Activated CD4-positive, alpha-beta memory T cell treated with anti-CD3 and anti-CD28 coated beads for 36 hours (primary cell): ENCODE results near the gene PCA3. TPM values are rescaled to one million over a fixed set of nuclear protein-coding genes. Genes with fewer than 3 reads are reported as not detected.

Experiments used
- CTCF ChIA-PET: fragments of 350-600 bp; sonication (Branson Sonifier 250); formaldehyde crosslinking; loops from one replicate; lab custom pipeline; 2021; ENCODE audit warnings: antibody characterized with exemption, inconsistent platforms; lab: Charles Lee
- POLR2A ChIA-PET: fragments of 350-600 bp; sonication (Branson Sonifier 250); formaldehyde crosslinking; loops from one replicate; lab custom pipeline; 2021; ENCODE audit warnings: antibody characterized with exemption; lab: Charles Lee
- DNase-seq: peaks from one replicate; pipeline ENCODE4 v3.0.0-alpha.2; 2020
- H3K27ac Mint-ChIP-seq: one replicate; pipeline ENCODE4 v1.8.0; 2021; ENCODE audit warnings: mixed read lengths
- H3K27me3 Mint-ChIP-seq: one replicate; pipeline ENCODE4 v1.8.0; 2021; ENCODE audit warnings: mixed read lengths
- H3K36me3 Mint-ChIP-seq: one replicate; pipeline ENCODE4 v1.8.0; 2021; ENCODE audit warnings: mixed read lengths
- H3K4me1 Mint-ChIP-seq: one replicate; pipeline ENCODE4 v1.8.0; 2021; ENCODE audit warnings: low read depth, mixed read lengths
- H3K4me3 Mint-ChIP-seq: one replicate; pipeline ENCODE4 v1.8.0; 2021; ENCODE audit warnings: mild to moderate bottlenecking, mixed read lengths
- H3K9me3 Mint-ChIP-seq: one replicate; pipeline ENCODE4 v1.8.0; 2021; ENCODE audit warnings: mixed read lengths
- intact Hi-C: fragments of 100-400 bp; cut with micrococcal nuclease; formaldehyde crosslinking; loops from one replicate; pipeline ENCODE4 v1.15.1; 2023
- total RNA-seq, 2 experiments: library from RNA; stranded (reverse); gene quantifications; one replicate each; pipeline ENCODE4 v1.2.3, GENCODE V29; 2021

The PCA3 gene
- not detected for total RNA-seq

- Mint-ChIP-seq H3K36me3 (no peaks in the 10 kb centered on the region), H3K4me1 (no peaks in the 10 kb centered on the region), H3K27me3 (peaks cover 5% of the 10 kb centered on the region), H3K4me3 (no peak within 1 kb of the TSS), H3K9me3 (no peaks in the 10 kb centered on the region), H3K27ac (no peak within 1 kb of the TSS)
- intact Hi-C loops = no loop called here
- no peak for DNase-seq
- ChIA-PET CTCF (no interaction called here), POLR2A (interaction anchor here (0.5 kb wide), 1 partner anchor 411 kb away, joined by 3 read pairs; no protein-coding TSS in a partner anchor)
Measured at GRCh38 chr9:76764138-76764537, at the start of gene PCA3. TSS of gene PCA3 (plus strand) at chr9:76764438.

DNA sequence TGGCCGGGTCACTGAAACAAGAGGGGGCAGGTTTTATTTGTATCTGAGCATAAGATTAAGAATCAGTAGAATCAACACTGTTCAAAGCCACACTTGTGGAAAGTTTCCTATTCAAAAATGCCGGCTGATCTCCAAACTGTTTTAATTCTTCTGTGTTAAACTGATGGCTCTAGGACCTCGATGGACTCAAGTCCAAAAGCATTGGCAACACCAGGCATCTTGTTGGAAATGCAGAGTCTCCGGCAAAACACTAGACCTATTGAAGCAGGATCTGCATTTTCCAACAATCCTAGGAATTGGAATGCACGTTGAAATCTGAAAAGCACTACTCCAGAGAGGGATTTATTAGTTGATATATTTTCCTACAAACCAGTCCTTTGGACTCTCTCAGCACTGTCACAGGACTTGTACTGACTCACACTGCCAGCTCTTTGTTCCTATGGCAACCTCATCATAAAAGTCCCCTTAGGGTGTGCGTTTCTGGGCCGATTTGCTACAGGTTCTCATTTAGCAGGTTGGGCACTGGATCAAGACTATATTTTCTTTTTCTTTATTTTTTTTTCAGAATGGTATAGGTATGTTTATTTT is 48.1 kb upstream of the PCA3 start:
- intact Hi-C loops = no loop called here

DNA sequence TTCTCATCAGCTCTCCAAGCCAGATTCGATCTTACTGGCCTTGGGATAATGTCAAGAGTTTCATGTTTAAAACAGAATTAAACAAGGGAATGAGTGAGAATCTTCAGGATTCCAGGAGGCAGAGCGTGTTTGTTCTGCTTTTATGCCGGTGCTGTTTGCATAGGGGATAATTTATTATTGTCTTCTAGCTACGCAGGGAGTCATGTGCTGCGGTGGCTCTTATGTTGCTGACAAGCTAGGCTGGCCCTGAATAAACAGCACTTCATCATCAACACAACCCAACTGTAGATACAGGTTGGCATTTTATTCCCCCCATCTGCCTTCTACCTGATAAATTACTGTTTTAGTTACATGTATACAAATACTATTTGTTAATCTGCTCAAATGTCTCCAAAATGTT is 47.1 kb upstream of the PCA3 start:
- Mint-ChIP-seq H3K27ac (no peak overlapping the region), H3K9me3 (no peaks in the 10 kb centered on the region), H3K36me3 (no peaks in the 10 kb centered on the region), H3K27me3 (peaks cover 19% of the 10 kb centered on the region), H3K4me1 (no peaks in the 10 kb centered on the region), H3K4me3 (no peak overlapping the region)
- CTCF ChIA-PET = no interaction called here
- POLR2A ChIA-PET = no interaction called here
- intact Hi-C loops = no loop called here
- no peak for DNase-seq

More for the DNA sequence above, 48.1 kb upstream of the PCA3 start:
- DNase-seq = no peak
- CTCF ChIA-PET = no interaction called here
- Mint-ChIP-seq H3K36me3 (no peaks in the 10 kb centered on the region), H3K4me1 (no peaks in the 10 kb centered on the region), H3K27ac (no peak overlapping the region), H3K4me3 (no peak overlapping the region), H3K9me3 (no peaks in the 10 kb centered on the region), H3K27me3 (peaks cover 21% of the 10 kb centered on the region)
- POLR2A ChIA-PET = no interaction called here

- H3K27ac Mint-ChIP-seq = no peak overlapping the region
- DNase-seq = no peak
- H3K9me3 Mint-ChIP-seq = no peaks in the 10 kb centered on the region
- ChIA-PET POLR2A (no interaction called here), CTCF (no interaction called here)
- intact Hi-C loops = no loop called here
- H3K4me3 Mint-ChIP-seq = no peak overlapping the region
- H3K4me1 Mint-ChIP-seq = no peaks in the 10 kb centered on the region
- no peaks in the 10 kb centered on the region for H3K36me3 Mint-ChIP-seq
- H3K27me3 Mint-ChIP-seq = peaks cover 17% of the 10 kb centered on the region
Measured at GRCh38 chr9:76717613-76718012, 46.6 kb upstream of the PCA3 start.

DNA sequence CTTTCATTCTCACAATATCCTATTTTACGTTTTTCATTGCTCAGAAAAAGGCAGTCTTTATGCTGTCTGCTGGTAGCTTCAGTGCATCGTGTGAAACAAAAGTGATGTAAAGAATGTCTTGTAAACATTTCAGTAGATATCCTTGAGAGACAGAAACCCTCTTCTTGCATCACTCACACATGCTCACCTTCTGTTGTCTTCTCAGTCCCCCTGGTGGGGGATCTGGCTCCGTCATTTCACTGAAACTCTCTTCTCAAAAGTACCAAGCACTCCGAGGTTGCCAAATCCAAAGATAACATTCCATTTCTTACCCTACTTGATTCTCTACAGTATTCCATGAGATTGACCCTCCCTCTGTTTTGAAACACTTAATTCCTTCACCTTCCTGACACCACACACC is 46.1 kb upstream of the PCA3 start:
- intact Hi-C loops = no loop called here
- ChIA-PET CTCF (interaction anchor here (0.7 kb wide), 1 partner anchor 285 kb away, joined by 3 read pairs; no protein-coding TSS in a partner anchor), POLR2A (no interaction called here)
- Mint-ChIP-seq H3K4me3 (no peak overlapping the region), H3K4me1 (no peaks in the 10 kb centered on the region), H3K27me3 (peaks cover 19% of the 10 kb centered on the region), H3K9me3 (no peaks in the 10 kb centered on the region), H3K27ac (no peak overlapping the region), H3K36me3 (no peaks in the 10 kb centered on the region)
- no peak for DNase-seq

GRCh38 chr9:76720245-76720644 is 44.0 kb upstream of the PCA3 start:
- Mint-ChIP-seq H3K27ac (no peak overlapping the region), H3K4me1 (no peaks in the 10 kb centered on the region), H3K36me3 (no peaks in the 10 kb centered on the region), H3K27me3 (peaks cover 20% of the 10 kb centered on the region), H3K9me3 (no peaks in the 10 kb centered on the region), H3K4me3 (no peak overlapping the region)
- ChIA-PET CTCF (no interaction called here), POLR2A (no interaction called here)
- intact Hi-C loops = no loop called here
- DNase-seq = no peak

DNA sequence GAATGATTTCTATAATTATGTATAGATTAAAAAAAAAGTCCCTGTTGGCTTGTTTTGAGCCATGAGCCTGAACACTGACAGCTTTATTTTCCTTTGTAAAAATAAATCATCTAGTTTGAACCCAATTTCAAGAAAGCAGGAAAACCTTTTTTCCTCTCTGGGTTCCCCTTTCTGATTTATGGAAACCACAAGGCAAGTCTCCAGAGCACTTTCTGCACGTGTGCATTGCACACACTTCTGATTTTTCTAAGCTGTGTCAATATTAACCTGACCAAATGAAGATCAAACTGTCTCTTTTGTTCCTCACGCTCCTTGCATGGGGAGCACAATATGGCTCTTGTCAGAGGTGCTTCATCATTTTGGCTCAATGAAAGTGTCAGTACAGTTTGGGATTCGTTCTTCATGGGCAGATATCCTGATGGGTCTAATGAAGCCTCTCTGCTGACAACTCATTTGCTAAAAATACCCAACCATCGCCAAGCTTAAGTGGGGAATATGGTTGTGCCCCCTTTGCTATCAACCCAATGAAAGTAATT is 39.2 kb upstream of the PCA3 start:
- Mint-ChIP-seq H3K36me3 (no peaks in the 10 kb centered on the region), H3K4me1 (no peaks in the 10 kb centered on the region), H3K9me3 (no peaks in the 10 kb centered on the region), H3K4me3 (no peak overlapping the region), H3K27ac (no peak overlapping the region), H3K27me3 (peaks cover 11% of the 10 kb centered on the region)
- ChIA-PET CTCF (no interaction called here), POLR2A (no interaction called here)
- no peak for DNase-seq
- intact Hi-C loops = no loop called here

GRCh38 chr9:76725885-76726284 is 38.4 kb upstream of the PCA3 start:
- DNase-seq = no peak
- Mint-ChIP-seq H3K9me3 (no peaks in the 10 kb centered on the region), H3K4me1 (no peaks in the 10 kb centered on the region), H3K36me3 (no peaks in the 10 kb centered on the region), H3K4me3 (no peak overlapping the region), H3K27me3 (peaks cover 11% of the 10 kb centered on the region), H3K27ac (no peak overlapping the region)
- POLR2A ChIA-PET = no interaction called here
- intact Hi-C loops = no loop called here
- CTCF ChIA-PET = no interaction called here

DNA sequence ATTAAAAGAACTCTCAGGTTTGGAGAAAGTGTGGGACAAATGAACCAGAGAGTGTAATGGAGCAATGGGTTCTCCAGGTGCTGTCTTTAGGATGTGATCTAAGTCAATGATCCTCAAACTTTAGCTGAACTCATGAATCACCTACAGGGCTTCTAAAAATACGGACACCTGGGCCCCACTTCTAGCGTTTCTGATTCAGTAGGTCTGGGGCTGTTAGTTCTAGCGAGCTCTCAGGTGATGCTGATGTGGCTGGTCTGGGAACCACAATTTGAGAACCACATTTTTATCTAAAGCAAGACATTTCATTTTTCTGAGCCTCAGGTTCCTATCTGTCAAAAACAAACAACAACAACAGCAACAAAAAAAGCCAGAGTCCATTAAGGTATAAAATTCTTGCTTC is 35.1 kb upstream of the PCA3 start:
- ChIA-PET POLR2A (no interaction called here), CTCF (interaction anchor here (0.9 kb wide), 1 partner anchor 71 kb away, joined by 4 read pairs; no protein-coding TSS in a partner anchor)
- DNase-seq = no peak
- H3K36me3 Mint-ChIP-seq = no peaks in the 10 kb centered on the region
- no peaks in the 10 kb centered on the region for H3K9me3 Mint-ChIP-seq
- H3K4me1 Mint-ChIP-seq = no peaks in the 10 kb centered on the region
- H3K4me3 Mint-ChIP-seq = no peak overlapping the region
- intact Hi-C loops = no loop called here
- peaks cover 6% of the 10 kb centered on the region for H3K27me3 Mint-ChIP-seq
- no peak overlapping the region for H3K27ac Mint-ChIP-seq

DNA sequence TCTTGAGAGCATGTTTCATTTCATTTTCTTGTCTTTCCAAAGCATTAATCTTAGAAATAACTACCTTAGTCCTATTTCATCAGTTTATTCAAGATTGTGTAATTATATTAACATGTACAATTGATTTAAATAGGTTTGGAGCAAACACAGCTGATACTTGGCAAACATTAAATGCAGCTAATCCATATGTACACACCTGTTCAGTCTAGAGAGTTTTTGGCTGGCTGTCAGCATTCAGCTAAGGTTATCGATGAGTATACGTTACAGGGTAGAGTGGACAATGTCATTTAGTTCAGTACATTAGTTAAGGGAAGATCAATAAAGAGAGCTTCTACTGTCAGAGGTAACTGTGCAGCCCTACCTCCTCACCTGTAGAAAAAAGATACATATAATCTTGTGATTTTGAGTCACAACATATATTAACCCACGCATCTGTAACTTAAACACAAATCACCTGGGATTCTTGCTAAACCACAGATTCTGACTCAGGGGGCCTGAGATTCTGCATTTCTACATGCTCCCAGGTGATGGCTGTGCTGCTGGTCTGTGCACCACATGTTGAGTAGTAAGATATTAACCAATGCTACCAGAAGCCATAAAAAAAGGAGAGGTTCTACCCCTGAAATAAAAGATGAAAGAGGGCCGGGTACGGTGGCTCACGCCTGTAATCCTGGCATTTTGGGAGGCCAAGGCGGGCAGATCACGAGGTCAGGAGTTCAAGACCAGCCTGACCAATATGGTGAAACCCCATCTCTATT is 34.1 kb upstream of the PCA3 start:
- Mint-ChIP-seq H3K9me3 (no peaks in the 10 kb centered on the region), H3K4me3 (no peak overlapping the region), H3K27me3 (peaks cover 8% of the 10 kb centered on the region), H3K36me3 (no peaks in the 10 kb centered on the region), H3K4me1 (no peaks in the 10 kb centered on the region), H3K27ac (no peak overlapping the region)
- intact Hi-C loops = no loop called here
- no peak for DNase-seq
- ChIA-PET POLR2A (no interaction called here), CTCF (interaction anchor here (0.6 to 0.9 kb wide), 2 partner anchors 30 to 72 kb away, joined by 4 to 5 read pairs; no protein-coding TSS in a partner anchor)

- H3K4me1 Mint-ChIP-seq = no peaks in the 10 kb centered on the region
- peaks cover 8% of the 10 kb centered on the region for H3K27me3 Mint-ChIP-seq
- intact Hi-C loops = no loop called here
- POLR2A ChIA-PET = no interaction called here
- no peaks in the 10 kb centered on the region for H3K9me3 Mint-ChIP-seq
- H3K36me3 Mint-ChIP-seq = no peaks in the 10 kb centered on the region
- no peak for DNase-seq
- H3K27ac Mint-ChIP-seq = no peak overlapping the region
- no peak overlapping the region for H3K4me3 Mint-ChIP-seq
- CTCF ChIA-PET = interaction anchor here (0.6 kb wide), 1 partner anchor 29 kb away, joined by 5 read pairs; no protein-coding TSS in a partner anchor
Measured at GRCh38 chr9:76730801-76731200, 33.4 kb upstream of the PCA3 start.

DNA sequence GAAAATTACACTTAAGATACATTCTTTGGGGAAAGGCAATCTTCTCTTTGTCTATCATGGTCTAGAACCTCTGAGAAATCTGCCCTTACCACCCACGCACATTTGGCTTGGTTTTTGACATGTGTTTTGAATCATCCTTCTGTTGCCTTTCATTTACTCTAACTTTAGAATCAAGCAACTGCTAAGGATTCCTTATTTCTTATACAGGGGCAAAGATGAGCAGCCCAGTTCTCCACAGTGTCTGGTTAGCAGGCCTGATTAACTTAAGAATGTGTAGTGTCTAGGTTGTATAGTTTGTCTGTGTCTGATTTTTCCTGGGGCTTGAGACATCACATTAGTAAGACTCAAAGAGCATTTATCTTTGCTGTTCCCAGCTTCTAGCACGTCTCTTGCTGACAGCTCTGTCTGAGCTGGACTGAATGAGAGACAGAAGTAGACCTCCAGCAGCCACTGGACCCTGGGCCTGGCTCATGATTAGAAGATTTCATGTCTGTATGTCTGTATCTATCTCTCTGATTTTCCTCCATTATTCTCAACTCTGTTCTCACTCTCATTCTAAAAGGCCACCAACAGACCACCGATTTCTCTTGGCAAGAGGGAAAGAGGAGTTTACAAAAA is 31.8 kb upstream of the PCA3 start:
- CTCF ChIA-PET = no interaction called here
- H3K9me3 Mint-ChIP-seq = no peaks in the 10 kb centered on the region
- intact Hi-C loops = no loop called here

More for the DNA sequence above, 31.8 kb upstream of the PCA3 start:
- H3K36me3 Mint-ChIP-seq = no peaks in the 10 kb centered on the region
- no peak for DNase-seq
- H3K4me3 Mint-ChIP-seq = no peak overlapping the region
- H3K27ac Mint-ChIP-seq = no peak overlapping the region
- H3K4me1 Mint-ChIP-seq = no peaks in the 10 kb centered on the region
- POLR2A ChIA-PET = no interaction called here
- peaks cover 2% of the 10 kb centered on the region for H3K27me3 Mint-ChIP-seq
